Measurements from ENCODE around the gene ITGAE.
"Not testable (repeated sequence)": the region's sequence is repeated elsewhere in the genome, so short reads cannot be mapped to it uniquely, and the experiment has no call there.

The ITGAE gene

GRCh38 chr17:3794557-3795389, 6.2 kb downstream of the ITGAE start:
- peak; percentile 82 for DNase-seq

DNA sequence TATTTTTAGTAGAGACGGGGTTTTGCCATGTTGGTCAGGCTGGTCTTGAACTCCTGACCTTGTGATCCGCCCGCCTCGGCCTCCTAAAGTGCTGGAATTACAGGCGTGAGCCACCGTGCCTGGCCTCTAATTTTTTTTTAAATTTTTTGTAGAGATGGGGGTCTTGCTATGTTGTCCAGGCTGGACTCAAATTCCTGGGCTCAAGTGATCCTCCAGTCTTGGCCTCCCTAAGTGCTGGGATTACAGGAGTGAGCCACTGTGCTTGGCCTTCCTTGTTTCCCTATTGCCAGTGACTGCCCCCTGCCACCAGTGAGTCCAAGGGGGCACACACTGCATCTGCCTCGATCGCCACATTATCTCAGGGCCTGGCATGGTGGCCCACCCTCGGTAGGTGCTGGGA, 6.8 kb downstream of the ITGAE start:
- not testable (repeated sequence) for DNase-seq

- not testable (repeated sequence) for DNase-seq
These were observed 7.7 kb downstream of the ITGAE start for GRCh38 chr17:3793258-3793657.

GRCh38 chr17:3792481-3792880, 8.5 kb downstream of the ITGAE start:
- no peak for DNase-seq

- peak; percentile 75 for DNase-seq
These were observed 12.8 kb downstream of the ITGAE start for GRCh38 chr17:3788200-3788599.

DNA sequence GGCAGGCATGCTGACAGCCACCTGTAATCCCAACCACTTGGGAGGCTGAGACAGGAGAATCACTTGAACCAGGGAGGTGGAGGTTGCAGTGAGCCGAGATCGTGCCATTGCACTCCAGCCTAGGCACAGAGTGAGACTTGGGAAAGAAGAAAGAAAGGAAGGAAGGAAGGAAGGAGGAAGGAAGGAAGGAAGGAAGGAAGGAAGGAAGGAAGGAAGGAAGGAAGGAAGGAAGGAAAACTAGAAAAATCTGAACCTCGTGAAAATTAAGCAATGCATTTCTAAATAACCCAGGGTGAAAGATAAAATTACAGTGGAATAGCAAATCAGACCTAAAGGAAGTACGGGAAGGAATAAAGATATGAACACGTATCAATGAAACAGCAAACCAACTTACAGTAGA, 15.7 kb downstream of the ITGAE start:
- DNase-seq = not testable (repeated sequence)

DNA sequence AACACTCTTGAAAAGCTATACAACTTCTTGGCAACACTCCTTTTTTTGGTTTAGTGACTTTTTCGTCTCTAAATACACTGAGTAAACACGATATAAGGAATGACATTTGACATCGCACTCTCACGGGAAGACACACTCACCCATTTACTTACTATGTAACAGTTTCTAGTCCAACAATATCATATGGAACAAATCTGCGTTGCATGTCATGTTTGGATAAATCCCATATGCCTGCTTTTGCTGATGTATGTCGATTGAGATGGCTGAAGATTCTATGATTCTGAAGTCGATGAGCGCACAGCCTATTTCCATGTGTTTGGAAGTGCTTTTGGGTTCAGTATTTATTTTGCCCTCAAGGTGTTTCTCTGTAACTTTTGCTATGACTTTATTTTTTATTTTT, 18.2 kb downstream of the ITGAE start:
- no peak for DNase-seq

DNA sequence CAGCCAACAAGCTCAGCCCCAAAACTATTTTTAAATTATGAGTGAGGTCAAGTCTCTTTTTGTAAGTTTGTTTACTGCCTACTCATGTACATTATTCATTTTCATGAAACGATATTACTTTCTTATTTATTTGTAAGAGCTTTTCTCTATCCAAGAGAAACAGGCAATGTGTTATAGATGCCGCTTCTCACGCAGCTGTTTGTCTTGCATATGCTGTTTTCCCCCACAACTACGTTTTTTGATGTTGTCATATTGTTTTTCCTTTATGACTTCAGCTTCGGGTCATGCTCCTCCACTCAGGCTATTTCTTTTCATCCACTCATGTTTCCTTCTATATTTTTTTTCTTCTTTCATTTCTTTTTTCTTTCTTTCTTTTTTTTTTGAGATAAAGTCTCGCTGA, 20.0 kb downstream of the ITGAE start:
- DNase-seq = no peak

GRCh38 chr17:3777366-3778120, 23.4 kb downstream of the ITGAE start:
- no peak for DNase-seq

DNA sequence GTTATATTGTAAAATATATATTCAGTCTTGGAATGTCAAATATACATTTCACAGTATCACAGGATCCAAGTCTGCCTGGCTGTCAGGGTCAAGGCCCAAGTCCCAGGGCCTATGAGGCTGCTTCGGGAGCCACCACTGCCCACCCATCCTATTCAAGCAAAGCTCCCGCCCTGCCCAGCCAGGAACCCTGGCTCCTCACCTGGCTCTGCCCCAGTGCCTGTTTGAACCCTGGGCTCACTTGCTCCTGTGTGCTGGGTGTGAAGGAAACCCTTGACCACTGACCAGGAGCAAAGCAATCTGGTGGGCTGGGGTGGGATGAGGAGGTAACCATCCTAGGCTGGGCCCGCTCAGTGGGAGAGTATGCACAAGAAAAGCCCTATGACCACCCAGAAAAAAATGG, 27.0 kb downstream of the ITGAE start:
- DNase-seq = no peak

GRCh38 chr17:3773511-3773910, 27.5 kb downstream of the ITGAE start:
- DNase-seq = no peak

GRCh38 chr17:3772764-3773163, 28.2 kb downstream of the ITGAE start:
- no peak for DNase-seq

DNA sequence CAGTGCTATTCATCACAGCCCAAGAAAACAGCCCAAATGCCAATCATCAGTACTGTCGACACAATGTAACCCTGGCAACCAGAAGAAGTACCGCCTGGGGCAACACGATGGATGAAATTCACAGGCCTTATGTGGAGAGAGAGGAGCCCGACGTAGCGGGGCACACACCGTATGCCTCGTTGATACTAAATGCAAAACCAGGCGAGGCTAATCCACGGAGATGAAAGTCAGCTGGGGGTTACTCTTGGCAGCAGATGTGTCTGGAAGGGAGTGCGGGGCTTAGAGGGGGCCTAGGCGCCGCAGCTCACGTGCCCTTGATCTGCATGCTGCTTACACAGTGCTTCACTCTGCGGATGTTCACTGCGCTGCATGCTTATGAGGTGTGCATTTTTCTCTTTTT, 29.8 kb downstream of the ITGAE start:
- DNase-seq = no peak

GRCh38 chr17:3770466-3770865, 30.5 kb downstream of the ITGAE start:
- no peak for DNase-seq

- no peak for DNase-seq
These were observed 32.2 kb downstream of the ITGAE start for GRCh38 chr17:3768769-3769168.

DNA sequence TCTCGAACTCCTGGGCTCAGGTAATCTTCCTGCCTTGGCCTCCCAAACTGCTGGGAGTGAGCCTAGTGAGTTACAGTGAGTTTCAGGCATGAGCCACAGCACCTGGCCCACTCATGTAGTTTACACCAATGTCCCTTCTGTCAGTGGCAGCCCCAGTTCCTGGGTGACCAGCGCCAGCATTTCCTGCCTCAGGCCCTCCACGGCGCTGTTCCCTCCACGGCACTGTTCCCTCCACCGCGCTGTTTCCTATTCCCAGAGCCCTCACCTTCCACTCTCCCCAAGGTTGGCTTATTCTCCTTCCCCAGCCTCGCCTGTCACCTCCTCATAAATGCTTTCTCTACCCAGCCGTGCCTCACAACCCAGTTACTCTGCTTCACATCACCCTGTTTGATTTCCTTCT, 32.6 kb downstream of the ITGAE start:
- DNase-seq = no peak

GRCh38 chr17:3766779-3767178, 34.2 kb downstream of the ITGAE start:
- peak; percentile 74 for DNase-seq

- DNase-seq = no peak
These were observed 35.0 kb downstream of the ITGAE start for GRCh38 chr17:3765981-3766380.

- peak; percentile 14 for DNase-seq
These were observed 37.2 kb downstream of the ITGAE start for GRCh38 chr17:3763777-3764170.

- DNase-seq = peak; percentile 95
These were observed 37.8 kb downstream of the ITGAE start for GRCh38 chr17:3762922-3763776.

- no peak for DNase-seq
These were observed 39.0 kb downstream of the ITGAE start for GRCh38 chr17:3761918-3762380.

DNA sequence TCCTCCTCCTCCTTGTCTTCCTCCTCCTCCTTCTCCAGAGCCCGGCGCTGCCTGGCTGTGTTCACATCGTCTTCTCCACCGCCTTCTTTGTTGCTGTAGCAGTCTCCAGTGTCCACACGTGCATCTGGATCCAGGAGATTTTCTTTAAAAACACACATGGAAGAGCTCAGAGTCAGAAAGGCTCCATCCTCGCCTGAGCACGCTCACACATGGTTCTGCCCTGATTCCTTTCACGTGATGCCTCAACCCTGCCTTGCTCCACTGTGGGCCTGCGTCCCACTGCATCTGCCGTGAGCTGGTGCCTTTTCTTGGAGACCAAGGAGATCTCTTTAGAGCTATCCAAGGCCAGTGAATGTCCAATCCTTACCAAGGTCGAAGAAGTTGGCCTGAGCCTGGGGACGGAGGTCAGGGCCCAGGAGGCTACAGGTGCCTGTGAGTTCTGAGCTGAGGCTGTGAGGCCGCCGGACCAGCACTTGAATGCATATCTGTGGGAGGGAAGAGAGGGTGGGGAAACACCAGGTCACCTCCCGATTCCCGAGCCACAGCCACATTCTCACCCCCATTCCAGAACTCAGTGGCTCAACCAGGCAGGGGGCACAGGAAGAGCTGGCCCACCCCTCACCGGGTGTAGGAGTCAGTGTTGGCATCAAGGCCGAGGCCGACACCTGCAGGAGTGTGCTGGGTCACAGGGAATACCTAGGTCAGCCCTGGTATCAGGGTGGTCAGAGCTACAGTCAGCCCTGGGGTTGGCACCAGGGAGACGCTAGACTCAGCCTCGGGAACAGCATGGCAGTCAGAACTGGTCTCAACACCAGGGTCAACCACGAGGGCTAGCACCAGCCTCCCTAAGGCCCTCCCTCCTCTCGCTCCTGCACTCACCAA, 39.7 kb downstream of the ITGAE start:
- DNase-seq = no peak
